Subcutaneous adipose tissue (tissue), 4 donors: ENCODE measurements around the gene THEMIS. TPM values are rescaled to one million over a fixed set of nuclear protein-coding genes. Genes with fewer than 3 reads are reported as not detected.

Experiments used
- CTCF ChIP-seq: fragments of 450-650 bp; IDR thresholded peaks from one replicate; pipeline ENCODE4 v1.5.1; 2016; ENCODE audit warnings: low read depth, mild to moderate bottlenecking, control low read depth, antibody characterized with exemption, moderate library complexity
- total RNA-seq, 4 donors: library from RNA; depleted of rRNA; stranded (reverse); fragments of >200 nt; gene quantifications; one replicate each; pipeline ENCODE4 v1.1.0, GENCODE V29; 2016

Gene THEMIS
- total RNA-seq, 4 donors from 2014 or later = 0.19 to 1.2 (median 1.0) TPM

GRCh38 chr6:127811900-127812570, 88.8 kb downstream of the THEMIS start:
- no peak for TF ChIP-seq CTCF

GRCh38 chr6:127807806-127808517, 92.9 kb downstream of the THEMIS start:
- no peak for TF ChIP-seq CTCF

- no peak for TF ChIP-seq CTCF
Measured at GRCh38 chr6:127796713-127797112, 104.1 kb downstream of the THEMIS start.

- TF ChIP-seq CTCF = no peak
Measured at GRCh38 chr6:127794405-127794804, 106.5 kb downstream of the THEMIS start.

- TF ChIP-seq CTCF = no peak
Measured at GRCh38 chr6:127793396-127793795, 107.5 kb downstream of the THEMIS start.

GRCh38 chr6:127792616-127793015, 108.2 kb downstream of the THEMIS start:
- no peak for TF ChIP-seq CTCF

GRCh38 chr6:127791779-127792528, 108.9 kb downstream of the THEMIS start:
- TF ChIP-seq CTCF = no peak
